Smooth muscle cell (in vitro differentiated cells): ENCODE measurements around the gene LRRC75B. TPM values are rescaled to one million over a fixed set of nuclear protein-coding genes. Genes with fewer than 3 reads are reported as not detected.
"Not testable (repeated sequence)": the region's sequence is repeated elsewhere in the genome, so short reads cannot be mapped to it uniquely, and the experiment has no call there.

Experiments used
- DNase-seq: peaks from one replicate; lab custom pipeline; 2025; ENCODE audit not compliant: unreplicated experiment; lab: John Stamatoyannopoulos, UW
- H2AFZ ChIP-seq: fragments of 200-600 bp; sonication (generic); 2 replicates; pipeline ENCODE4 v1.6.0; 2016; ENCODE audit warnings: antibody characterized with exemption, low read depth, mild to moderate bottlenecking
- H3F3A ChIP-seq: fragments of 200-600 bp; sonication (generic); 2 replicates; pipeline ENCODE4 v1.6.0; 2017; ENCODE audit warnings: antibody characterized with exemption, low read depth
- H3K27ac ChIP-seq: fragments of 200-600 bp; sonication (generic); 2 replicates; pipeline ENCODE4 v1.5.1; 2016; ENCODE audit warnings: low read depth, mild to moderate bottlenecking
- H3K27me3 ChIP-seq: fragments of 200-600 bp; sonication (generic); 2 replicates; pipeline ENCODE4 v1.6.1; 2016; ENCODE audit warnings: low read depth, mild to moderate bottlenecking
- H3K36me3 ChIP-seq: fragments of 200-600 bp; sonication (generic); 2 replicates; pipeline ENCODE4 v1.5.1; 2016; ENCODE audit warnings: low read depth
- H3K4me1 ChIP-seq: fragments of 200-600 bp; sonication (generic); 2 replicates; pipeline ENCODE4 v1.5.1; 2016; ENCODE audit warnings: low read depth
- H3K4me2 ChIP-seq: fragments of 200-600 bp; sonication (generic); 2 replicates; pipeline ENCODE4 v1.6.0; 2016; ENCODE audit warnings: mild to moderate bottlenecking
- H3K4me3 ChIP-seq: fragments of 200-600 bp; sonication (generic); 2 replicates; pipeline ENCODE4 v1.5.1; 2016; ENCODE audit warnings: mild to moderate bottlenecking
- H3K79me2 ChIP-seq: fragments of 200-600 bp; sonication (generic); 2 replicates; pipeline ENCODE4 v1.6.0; 2016; ENCODE audit warnings: low read depth, mild to moderate bottlenecking
- H3K9ac ChIP-seq: fragments of 200-600 bp; sonication (generic); 2 replicates; pipeline ENCODE4 v1.6.0; 2016; ENCODE audit warnings: low read depth
- H3K9me3 ChIP-seq: fragments of 200-600 bp; sonication (generic); replicated peaks from 2 replicates; pipeline ENCODE4 v1.5.1; 2016; ENCODE audit warnings: low read depth
- H4K20me1 ChIP-seq: fragments of 200-600 bp; sonication (generic); 2 replicates; pipeline ENCODE4 v1.6.0; 2016; ENCODE audit warnings: low read depth
- WGBS: methylation state at CpG from one replicate; pipeline ENCODE4 v1.1.7; 2016; ENCODE audit warnings: low lambda C conversion rate; 5-methylcytosine and 5-hydroxymethylcytosine counted together
- polyA plus RNA-seq: library from polyadenylated mRNA; unstranded; fragments of >200 nt; fragmentation: Nextera tagmentation; extraction: Ambion mirVana; gene quantifications from 2 replicates; pipeline ENCODE4 v1.2.1, GENCODE V29; 2016
- total RNA-seq: library from RNA; depleted of rRNA; stranded (reverse); fragments of >200 nt; gene quantifications from 2 replicates; pipeline ENCODE4 v1.2.3, GENCODE V29; 2014
- TF ChIP-seq, protein P1 (sequence below): fragments of 200-600 bp; sonication (generic); IDR thresholded peaks from 2 replicates; pipeline ENCODE4 v1.5.1; 2017; ENCODE audit warnings: borderline replicate concordance, mild to moderate bottlenecking, antibody characterized with exemption; ENCODE audit not compliant: insufficient read depth, poor library complexity, severe bottlenecking

LRRC75B gene
- total and polyA plus RNA-seq, 2 experiments from 2014 or later, result 14.1 to 33.5 TPM

DNA sequence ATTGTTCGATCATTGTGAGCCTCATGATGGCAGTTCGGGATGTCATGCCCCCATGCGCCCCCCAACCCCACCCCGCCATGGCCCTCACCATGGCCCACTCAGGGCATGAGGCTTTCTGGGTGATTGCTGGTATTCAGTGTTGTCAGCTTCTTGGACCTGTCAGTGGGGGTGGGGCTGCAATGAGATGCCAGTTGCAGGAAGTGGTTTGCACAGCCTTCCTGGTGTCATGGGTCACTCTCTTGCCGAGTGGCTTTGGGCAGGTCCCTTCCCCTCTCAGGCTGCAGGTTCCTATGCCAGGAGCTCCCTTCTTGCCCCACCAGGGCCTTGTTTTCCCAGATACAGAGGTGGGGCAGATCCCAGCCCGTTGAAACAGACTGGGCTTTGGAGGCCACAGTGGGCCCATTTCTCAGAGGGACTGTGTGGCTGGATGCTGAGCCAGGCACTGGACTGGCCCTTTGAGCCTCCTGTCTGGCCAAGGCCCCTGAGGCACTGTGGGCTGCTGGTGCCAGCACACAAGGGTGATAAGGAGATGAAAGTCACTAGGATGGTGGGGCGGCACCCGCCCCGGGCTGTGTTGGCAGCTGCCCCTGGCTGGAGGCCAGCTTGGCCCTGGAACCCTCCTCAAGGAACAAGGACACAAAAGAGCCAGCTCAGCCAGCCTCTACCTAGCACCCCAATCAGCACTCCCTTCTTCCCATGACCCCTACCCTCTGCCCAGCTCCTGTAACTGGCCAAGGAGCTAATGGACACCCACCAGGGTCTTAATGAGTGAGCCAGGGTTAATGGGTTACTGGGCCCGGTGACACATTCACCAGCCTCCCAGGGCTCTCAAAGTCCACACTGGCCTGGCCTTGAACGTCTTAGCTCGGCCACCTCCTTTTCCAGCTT is 8.6 kb upstream of the LRRC75B start:
- no peaks in the 10 kb centered on the region for H4K20me1 ChIP-seq
- H2AFZ ChIP-seq, result no peak overlapping the region
- no peak for DNase-seq
- H3K36me3 ChIP-seq, result no peaks in the 10 kb centered on the region
- TF ChIP-seq, protein P1, sequence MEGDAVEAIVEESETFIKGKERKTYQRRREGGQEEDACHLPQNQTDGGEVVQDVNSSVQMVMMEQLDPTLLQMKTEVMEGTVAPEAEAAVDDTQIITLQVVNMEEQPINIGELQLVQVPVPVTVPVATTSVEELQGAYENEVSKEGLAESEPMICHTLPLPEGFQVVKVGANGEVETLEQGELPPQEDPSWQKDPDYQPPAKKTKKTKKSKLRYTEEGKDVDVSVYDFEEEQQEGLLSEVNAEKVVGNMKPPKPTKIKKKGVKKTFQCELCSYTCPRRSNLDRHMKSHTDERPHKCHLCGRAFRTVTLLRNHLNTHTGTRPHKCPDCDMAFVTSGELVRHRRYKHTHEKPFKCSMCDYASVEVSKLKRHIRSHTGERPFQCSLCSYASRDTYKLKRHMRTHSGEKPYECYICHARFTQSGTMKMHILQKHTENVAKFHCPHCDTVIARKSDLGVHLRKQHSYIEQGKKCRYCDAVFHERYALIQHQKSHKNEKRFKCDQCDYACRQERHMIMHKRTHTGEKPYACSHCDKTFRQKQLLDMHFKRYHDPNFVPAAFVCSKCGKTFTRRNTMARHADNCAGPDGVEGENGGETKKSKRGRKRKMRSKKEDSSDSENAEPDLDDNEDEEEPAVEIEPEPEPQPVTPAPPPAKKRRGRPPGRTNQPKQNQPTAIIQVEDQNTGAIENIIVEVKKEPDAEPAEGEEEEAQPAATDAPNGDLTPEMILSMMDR, result no peak
- no peaks in the 10 kb centered on the region for H3K79me2 ChIP-seq
- H3K9me3 ChIP-seq, result no peaks in the 10 kb centered on the region
- H3K4me2 ChIP-seq, result no peak overlapping the region
- peaks cover 12% of the 10 kb centered on the region for H3K4me1 ChIP-seq
- 92% methylated on average over 11 of the region's 12 CpGs for WGBS
- no peak overlapping the region for H3K9ac ChIP-seq
- no peak overlapping the region for H3K27ac ChIP-seq
- H3F3A ChIP-seq, result no peaks in the 10 kb centered on the region
- no peaks in the 10 kb centered on the region for H3K27me3 ChIP-seq
- H3K4me3 ChIP-seq, result no peak overlapping the region

DNA sequence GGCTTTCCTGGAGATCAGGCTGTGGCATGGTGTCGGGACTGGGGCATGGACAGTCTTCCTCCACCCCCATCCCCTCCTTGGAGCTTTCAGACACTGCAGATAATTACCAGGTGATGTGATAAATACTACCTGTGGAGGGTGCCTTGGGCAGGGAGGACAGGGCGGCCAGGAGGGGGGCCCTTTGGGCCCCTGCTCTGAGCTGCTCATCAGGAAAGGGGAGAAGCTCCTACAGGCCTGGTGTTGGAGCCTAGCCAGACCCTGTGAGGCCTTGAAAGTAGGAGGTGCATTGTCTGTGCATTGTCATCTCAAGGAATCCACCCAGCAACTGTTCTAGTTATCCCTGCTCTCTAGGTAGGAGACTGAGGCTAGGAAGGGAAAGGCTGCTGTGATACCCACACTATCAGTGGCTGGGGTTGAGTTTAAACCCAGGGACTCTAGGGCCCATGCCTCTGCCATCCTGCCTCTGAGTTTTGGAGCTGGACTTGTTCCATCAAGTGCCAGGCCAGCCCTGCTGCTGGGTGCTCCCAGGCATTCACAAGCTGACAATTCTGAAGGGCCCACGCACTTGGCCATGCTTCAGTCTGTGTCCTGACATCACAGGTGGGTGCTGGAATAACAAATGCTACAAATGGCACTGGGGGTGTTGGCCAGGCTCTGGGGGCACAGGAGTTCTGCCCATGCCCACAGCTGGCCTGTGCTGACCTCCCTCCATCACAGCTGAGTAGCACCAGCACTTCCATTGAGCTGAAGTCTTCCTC is 7.3 kb upstream of the LRRC75B start:
- not testable (repeated sequence) for H3K9ac ChIP-seq, H3K4me2 ChIP-seq, H3K4me3 ChIP-seq, H3K27me3 ChIP-seq, DNase-seq, H3K79me2 ChIP-seq, H3K36me3 ChIP-seq, H4K20me1 ChIP-seq, H3K9me3 ChIP-seq, H2AFZ ChIP-seq, H3F3A ChIP-seq, H3K27ac ChIP-seq
- 78% methylated on average over 3 of the region's 3 CpGs for WGBS
- H3K4me1 ChIP-seq, result peaks cover 12% of the 10 kb centered on the region

DNA sequence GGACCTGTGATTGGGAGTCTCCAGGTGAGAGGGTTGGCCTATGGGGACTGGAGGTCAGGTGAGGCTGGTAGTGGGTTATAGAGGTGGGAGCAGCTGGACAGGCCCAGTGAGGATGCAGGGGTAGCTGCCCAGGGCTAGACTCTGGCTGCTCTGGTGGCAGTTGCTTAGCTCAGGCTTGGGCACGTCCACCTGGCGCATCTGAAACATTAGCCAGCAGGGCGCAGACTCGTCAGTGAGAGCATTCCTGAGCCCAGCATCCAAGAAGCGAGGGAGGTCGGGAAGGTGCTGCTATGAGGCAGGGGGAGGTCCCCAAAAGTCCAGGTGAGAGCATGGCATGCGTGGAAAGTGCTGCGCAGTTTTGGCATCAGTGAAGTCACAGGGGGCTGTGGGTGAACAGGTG is 6.6 kb upstream of the LRRC75B start:
- 85% methylated on average over 8 of the region's 8 CpGs for WGBS
- TF ChIP-seq, protein P1, result no peak
- Histone ChIP-seq H3K27me3 (no peaks in the 10 kb centered on the region), H3K79me2 (no peaks in the 10 kb centered on the region), H4K20me1 (no peaks in the 10 kb centered on the region), H3K9me3 (no peaks in the 10 kb centered on the region), H3K36me3 (no peaks in the 10 kb centered on the region), H3K4me2 (no peak overlapping the region), H3K4me3 (no peak overlapping the region), H3K4me1 (peaks cover 12% of the 10 kb centered on the region), H2AFZ (no peak overlapping the region), H3K27ac (no peak overlapping the region), H3F3A (no peaks in the 10 kb centered on the region), H3K9ac (no peak overlapping the region)
- DNase-seq, result no peak

DNA sequence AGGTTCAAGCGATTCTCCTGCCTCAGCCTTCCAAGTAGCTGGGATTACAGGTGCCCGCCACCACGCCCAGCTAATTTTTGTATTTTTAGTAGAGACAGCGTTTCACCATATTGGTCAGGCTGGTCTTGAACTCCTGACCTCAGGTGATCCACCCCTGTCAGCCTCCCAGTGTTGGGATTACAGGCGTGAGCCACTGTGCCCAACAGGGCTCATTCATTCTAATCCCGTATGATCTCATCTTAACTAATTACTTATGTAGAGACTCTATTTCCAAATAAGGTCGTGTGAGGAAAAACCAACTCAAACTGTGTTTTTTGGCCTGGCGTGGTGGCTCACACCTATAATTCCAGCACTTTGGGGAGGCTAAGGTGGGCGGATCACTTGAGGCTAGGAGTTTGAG is 4.2 kb upstream of the LRRC75B start:
- not testable (repeated sequence) for H3K79me2 ChIP-seq, H3K4me1 ChIP-seq, H4K20me1 ChIP-seq, H2AFZ ChIP-seq, H3K27me3 ChIP-seq, H3F3A ChIP-seq, H3K4me2 ChIP-seq, H3K4me3 ChIP-seq, H3K36me3 ChIP-seq, DNase-seq, H3K9ac ChIP-seq, H3K27ac ChIP-seq, H3K9me3 ChIP-seq
- 96% methylated on average over 9 of the region's 9 CpGs for WGBS
